Right lung (tissue), 5 donors: ENCODE results near the gene FMO5. TPM values are rescaled to one million over a fixed set of nuclear protein-coding genes. Genes with fewer than 3 reads are reported as not detected.
A peak's percentile ranks its signal among the peaks of the same experiment; 100 is the strongest.
"Not testable (repeated sequence)": the region's sequence is repeated elsewhere in the genome, so short reads cannot be mapped to it uniquely, and the experiment has no call there.

Experiments
- DNase-seq, 2 donors: peaks; one replicate each; pipeline ENCODE4 v3.0.0-alpha.2; 2013
- polyA plus RNA-seq, 5 donors: library from polyadenylated mRNA; unstranded; fragments of 120-200 nt; gene quantifications; one replicate each; pipeline versions ENCODE4 v1.2.1 to v1.2.3, GENCODE V29; 2013; ENCODE audit warnings: inconsistent platforms in 1 of 5, low replicate concordance in 1 of 5; ENCODE audit not compliant: insufficient read length in 5 of 5, insufficient read depth in 1 of 5

Gene FMO5
- polyA plus RNA-seq, 5 donors, result 5.2 to 12.8 (median 11.0) TPM

GRCh38 chr1:147209825-147210821 lies 15.0 kb downstream of the FMO5 start:
- no peak for DNase-seq

- DNase-seq, result no peak
Measured at GRCh38 chr1:147208619-147209018, 16.5 kb downstream of the FMO5 start.

- DNase-seq, result no peak
Measured at GRCh38 chr1:147207192-147207591, 17.9 kb downstream of the FMO5 start.

GRCh38 chr1:147204080-147204479 lies 21.1 kb downstream of the FMO5 start:
- DNase-seq, result no peak

- no peak for DNase-seq
Measured at GRCh38 chr1:147202576-147202975, 22.6 kb downstream of the FMO5 start.

GRCh38 chr1:147201786-147202185 lies 23.4 kb downstream of the FMO5 start:
- no peak for DNase-seq

GRCh38 chr1:147201276-147201675 lies 23.9 kb downstream of the FMO5 start:
- no peak for DNase-seq

- not testable (repeated sequence) for DNase-seq
Measured at GRCh38 chr1:147197324-147197723, 27.8 kb downstream of the FMO5 start.

GRCh38 chr1:147189514-147189913 lies 35.6 kb downstream of the FMO5 start:
- no peak for DNase-seq

GRCh38 chr1:147185432-147185831 lies 39.7 kb downstream of the FMO5 start:
- DNase-seq, result no peak

- no peak for DNase-seq
Measured at GRCh38 chr1:147177611-147178380, 47.3 kb downstream of the FMO5 start.

GRCh38 chr1:147172168-147173016 lies 52.7 kb downstream of the FMO5 start, which contains the start of gene PRKAB2:
Gene PRKAB2, minus strand, starts transcription at chr1:147172470. Its CDS starts 326 bp downstream, at chr1:147172144.
- peak; percentile 96 to 97 for DNase-seq

GRCh38 chr1:147171399-147172167 lies 53.6 kb downstream of the FMO5 start:
- DNase-seq, result no peak

- no peak for DNase-seq
Measured at GRCh38 chr1:147169840-147170674, 55.1 kb downstream of the FMO5 start.

GRCh38 chr1:147169171-147169570 lies 56.0 kb downstream of the FMO5 start:
- no peak for DNase-seq

- no peak for DNase-seq
Measured at GRCh38 chr1:147168626-147169058, 56.5 kb downstream of the FMO5 start.

- no peak for DNase-seq
Measured at GRCh38 chr1:147167365-147167764, 57.8 kb downstream of the FMO5 start.

GRCh38 chr1:147163019-147163418 lies 62.1 kb downstream of the FMO5 start:
- DNase-seq, result no peak

- DNase-seq, result no peak
Measured at GRCh38 chr1:147162093-147162492, 63.0 kb downstream of the FMO5 start.

- not testable (repeated sequence) for DNase-seq
Measured at GRCh38 chr1:147157116-147157515, 68.0 kb downstream of the FMO5 start.
